ENCODE measurements around the gene SMIM35. TPM values are rescaled to one million over a fixed set of nuclear protein-coding genes. Genes with fewer than 3 reads are reported as not detected.

Gene SMIM35
- total RNA-seq, 1 experiment from 2014 or later, result not detected

GRCh38 chr11:118059246-118059940 lies 27.4 kb downstream of the SMIM35 start:
- intact Hi-C loops (cut with micrococcal nuclease), result loop anchor here (10.0 kb wide), 1 partner anchor 105 kb away; no protein-coding TSS in a partner anchor
- Histone ChIP-seq H3K36me3 (ENCODE audit: low read depth, low read length) (no peaks in the 10 kb centered on the region), H3K9me2 (replicated peaks; ENCODE audit: low read length) (no peaks in the 10 kb centered on the region), H3K27me3 (ENCODE audit: low read length) (peaks cover 76% of the 10 kb centered on the region), H3K4me3 (ENCODE audit: low read length) (no peak overlapping the region), H3F3A (ENCODE audit: low read length, unreplicated experiment) (no peaks in the 10 kb centered on the region), H3K9ac (ENCODE audit: low read length) (no peak overlapping the region), H3K27ac (ENCODE audit: low read length) (no peak overlapping the region), H3K9me3 (ENCODE audit: low read length) (no peaks in the 10 kb centered on the region), H3K4me2 (ENCODE audit: low read length) (no peak overlapping the region), H4K20me1 (ENCODE audit: low read length) (no peaks in the 10 kb centered on the region), H2AFZ (ENCODE audit: low read length) (no peak overlapping the region), H3K79me2 (ENCODE audit: low read length) (no peaks in the 10 kb centered on the region), H3K4me1 (ENCODE audit: insufficient read depth, low read length) (no peaks in the 10 kb centered on the region)
- CTCF ChIA-PET, result interaction anchor here (0.6 kb wide), 1 partner anchor 10 kb away, joined by 3 read pairs; no protein-coding TSS in a partner anchor
- no TSS peak for BruUV-seq (replicated peaks)
- TF ChIP-seq EZH2phosphoT487 (IDR thresholded peaks at IDR 0.05; ENCODE audit: borderline replicate concordance, low read length) (no peak), EZH2 (IDR thresholded peaks at IDR 0.05; ENCODE audit: low read length, unreplicated experiment) (no peak), CTCF (conservative IDR thresholded peaks at IDR 0.05; ENCODE audit: low read depth, low read length) (no peak)
- DNase-seq, result no peak
- POLR2A ChIA-PET (ENCODE audit: unreplicated experiment), result no interaction called here
- ATAC-seq, result no peak

GRCh38 chr11:118058311-118059245 lies 28.2 kb downstream of the SMIM35 start:
- H3K9ac ChIP-seq (ENCODE audit: low read length), result no peak overlapping the region
- H3K4me3 ChIP-seq (ENCODE audit: low read length), result no peak overlapping the region
- H3K4me1 ChIP-seq (ENCODE audit: insufficient read depth, low read length), result no peaks in the 10 kb centered on the region
- H4K20me1 ChIP-seq (ENCODE audit: low read length), result no peaks in the 10 kb centered on the region
- ATAC-seq (no peak), DNase-seq (peak; percentile 13)
- ChIA-PET POLR2A (ENCODE audit: unreplicated experiment) (no interaction called here), CTCF (no interaction called here)
- H3K27me3 ChIP-seq (ENCODE audit: low read length), result peaks cover 73% of the 10 kb centered on the region
- intact Hi-C loops (cut with micrococcal nuclease), result loop anchor here (10.0 kb wide), 1 partner anchor 104 kb away; no protein-coding TSS in a partner anchor
- no peaks in the 10 kb centered on the region for H3K36me3 ChIP-seq (ENCODE audit: low read depth, low read length)
- H3K27ac ChIP-seq (ENCODE audit: low read length), result no peak overlapping the region
- H3K9me3 ChIP-seq (ENCODE audit: low read length), result no peaks in the 10 kb centered on the region
- no peak overlapping the region for H3K4me2 ChIP-seq (ENCODE audit: low read length)
- no peaks in the 10 kb centered on the region for H3K79me2 ChIP-seq (ENCODE audit: low read length)
- H3F3A ChIP-seq (ENCODE audit: low read length, unreplicated experiment), result no peaks in the 10 kb centered on the region
- TF ChIP-seq EZH2 (IDR thresholded peaks at IDR 0.05; ENCODE audit: low read length, unreplicated experiment), result no peak
- TF ChIP-seq EZH2phosphoT487 (IDR thresholded peaks at IDR 0.05; ENCODE audit: borderline replicate concordance, low read length), result no peak
- no peak for TF ChIP-seq CTCF (conservative IDR thresholded peaks at IDR 0.05; ENCODE audit: low read depth, low read length)
- no peak overlapping the region for H2AFZ ChIP-seq (ENCODE audit: low read length)
- no TSS peak for BruUV-seq (replicated peaks)
- no peaks in the 10 kb centered on the region for H3K9me2 ChIP-seq (replicated peaks; ENCODE audit: low read length)

All from PC-3 (cell line).